ENCODE results near the gene ARHGEF39.
A peak's percentile ranks its signal among the peaks of the same experiment; 100 is the strongest.

The ARHGEF39 gene

GRCh38 chr9:35673132-35674024 is 8.4 kb upstream of the ARHGEF39 start, which contains the start of gene CA9:
CA9 (plus strand) TSS chr9:35673928; CDS start chr9:35673960, 32 bp downstream.
- peak; percentile 55 for DNase-seq

DNA sequence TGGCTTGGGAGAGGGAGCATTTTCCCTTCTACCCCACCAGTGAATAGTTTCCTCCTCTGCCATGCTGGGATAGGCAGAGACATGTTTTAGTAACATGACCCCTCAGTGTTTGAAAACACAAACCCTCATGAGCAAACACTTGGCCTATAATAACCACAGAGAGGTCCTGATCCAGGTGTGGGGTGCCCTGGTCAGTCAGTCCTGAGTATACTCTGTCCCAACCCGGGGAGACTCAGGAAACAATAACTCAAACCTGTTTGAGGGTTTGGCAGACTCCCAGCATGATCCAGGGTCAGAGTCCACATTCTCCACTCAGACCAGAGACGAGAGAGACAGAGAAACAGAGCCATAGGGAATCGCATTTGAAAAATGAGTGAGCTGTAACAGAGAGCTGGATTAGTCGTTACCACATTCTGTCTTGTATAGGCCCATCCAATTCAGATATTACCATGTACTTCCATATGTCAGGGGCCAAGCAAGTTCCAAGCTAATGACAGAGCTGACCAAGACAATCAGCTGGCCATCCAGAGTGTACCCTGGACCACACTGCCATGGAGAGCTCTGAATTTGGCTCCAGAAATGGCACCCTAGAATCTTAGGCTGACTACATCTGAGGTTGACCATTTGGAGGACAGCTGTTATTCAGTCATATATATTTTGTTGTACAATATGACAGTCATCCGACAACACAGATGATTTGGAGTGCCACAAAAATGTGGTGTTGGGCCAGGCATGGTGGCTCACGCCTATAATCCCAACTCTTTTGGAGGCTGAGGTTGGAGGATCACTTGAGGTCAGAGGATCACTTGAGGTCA is 4.5 kb upstream of the ARHGEF39 start:
- no peak for DNase-seq

- DNase-seq, result no peak
Observed at GRCh38 chr9:35667939-35668338, 2.9 kb upstream of the ARHGEF39 start.

- no peak for DNase-seq
Observed at GRCh38 chr9:35666549-35666948, 1.6 kb upstream of the ARHGEF39 start.

GRCh38 chr9:35666045-35666444 is 1.1 kb upstream of the ARHGEF39 start:
- no peak for DNase-seq

GRCh38 chr9:35665471-35665818 is 450 bp upstream of the ARHGEF39 start:
- no peak for DNase-seq

DNA sequence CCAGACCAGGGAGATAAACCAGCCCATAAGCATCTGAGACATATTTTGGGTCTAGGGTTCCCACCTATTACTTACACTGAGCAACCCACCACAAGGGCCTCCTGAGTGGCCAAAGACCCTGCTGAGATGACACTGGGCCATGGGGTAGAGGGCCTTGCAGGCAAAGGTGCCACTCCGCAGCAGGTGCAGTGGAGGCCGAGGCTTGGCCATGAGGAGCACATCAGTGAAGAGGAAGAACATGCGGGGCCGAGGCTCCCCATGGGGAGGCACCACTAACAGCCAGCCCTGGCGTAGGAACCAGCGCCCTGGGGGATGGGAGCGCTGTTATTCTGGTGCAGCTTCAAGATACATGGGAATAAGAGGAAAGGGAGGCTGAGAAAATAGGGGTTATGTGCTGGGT is 2.6 kb downstream of the ARHGEF39 start:
- no peak for DNase-seq

DNA sequence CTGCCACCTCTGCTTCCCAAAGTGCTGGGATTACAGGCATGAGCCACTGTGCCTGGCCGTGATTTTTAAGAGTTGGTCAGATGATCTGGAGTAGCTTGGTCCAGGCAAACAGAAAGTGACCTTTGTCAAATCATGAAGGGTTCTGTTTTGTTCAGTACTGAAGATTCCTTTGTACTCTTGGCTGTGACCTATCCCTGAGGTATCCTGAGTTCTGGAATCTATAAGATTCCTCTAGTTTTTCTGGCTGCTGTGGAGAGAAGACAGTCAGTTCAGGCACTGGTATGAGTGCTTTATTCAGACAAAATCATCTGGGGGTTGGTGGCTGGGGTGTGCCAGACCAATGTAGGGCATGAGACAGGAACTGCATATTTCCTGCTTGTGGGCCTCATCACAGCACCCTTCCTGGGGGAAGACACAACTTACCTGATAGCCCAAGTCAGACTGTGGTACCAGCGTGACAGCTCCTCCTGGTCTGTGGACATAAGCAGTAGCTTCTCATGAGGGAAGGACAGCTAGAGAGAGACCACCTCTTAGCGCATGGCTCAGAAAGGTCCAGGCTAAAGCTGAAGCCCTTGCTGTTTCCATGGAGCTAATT is 3.1 kb downstream of the ARHGEF39 start:
- DNase-seq, result no peak

- no peak for DNase-seq
Observed at GRCh38 chr9:35660966-35661415, 4.0 kb downstream of the ARHGEF39 start.

- DNase-seq, result no peak
Observed at GRCh38 chr9:35659340-35659739, 5.7 kb downstream of the ARHGEF39 start.

- DNase-seq, result no peak
Observed at GRCh38 chr9:35658968-35659220, 6.1 kb downstream of the ARHGEF39 start.

GRCh38 chr9:35658137-35658967 is 6.6 kb downstream of the ARHGEF39 start, which contains the start of gene CCDC107:
CCDC107 (plus strand) TSS chr9:35658292; CDS start chr9:35658380, 88 bp downstream.
- peak; percentile 83 for DNase-seq

- DNase-seq, result peak; percentile 98
Observed at GRCh38 chr9:35657546-35658136, 7.4 kb downstream of the ARHGEF39 start, which contains the start of gene RMRP. RMRP (minus strand) TSS chr9:35658019.

DNA sequence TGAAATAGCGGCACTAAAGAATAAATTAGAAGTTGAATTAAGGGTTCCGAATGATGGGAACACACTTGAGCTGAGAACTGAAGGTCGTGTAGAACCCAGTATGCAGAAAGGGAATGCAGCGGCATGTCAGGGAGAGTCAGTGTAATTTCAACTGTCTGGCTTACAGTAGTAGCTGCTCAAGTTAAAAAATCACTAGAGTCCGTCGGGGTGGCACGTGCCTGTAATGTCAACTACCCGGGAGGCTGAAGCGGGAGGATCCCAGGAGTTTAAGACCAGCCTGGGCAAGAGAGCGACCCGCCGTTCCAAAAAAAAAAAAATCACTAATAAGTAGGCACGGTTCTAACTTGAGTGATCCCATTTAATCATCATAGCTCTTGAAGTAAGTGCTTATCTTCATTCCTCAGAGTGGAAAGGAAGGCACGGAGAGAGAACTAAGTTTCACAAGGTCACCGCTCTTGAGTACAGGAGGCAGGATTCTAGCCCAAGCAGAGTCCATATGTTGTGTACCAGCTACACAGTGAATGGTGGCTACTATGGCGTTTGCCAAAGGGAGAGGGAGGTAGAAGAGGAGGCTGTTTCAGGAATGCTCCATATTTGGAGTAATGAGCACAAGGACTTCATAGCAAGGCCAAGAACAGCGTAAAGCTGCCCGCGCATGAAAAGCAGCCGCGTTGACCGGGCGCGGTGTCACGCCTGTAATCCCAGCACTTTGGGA is 8.0 kb downstream of the ARHGEF39 start:
- DNase-seq, result no peak

- no peak for DNase-seq
Observed at GRCh38 chr9:35656348-35656747, 8.6 kb downstream of the ARHGEF39 start.

GRCh38 chr9:35653611-35654010 is 11.4 kb downstream of the ARHGEF39 start:
- DNase-seq, result no peak

GRCh38 chr9:35652829-35653209 is 12.2 kb downstream of the ARHGEF39 start:
- no peak for DNase-seq

GRCh38 chr9:35651956-35652828 is 12.8 kb downstream of the ARHGEF39 start:
- no peak for DNase-seq

DNA sequence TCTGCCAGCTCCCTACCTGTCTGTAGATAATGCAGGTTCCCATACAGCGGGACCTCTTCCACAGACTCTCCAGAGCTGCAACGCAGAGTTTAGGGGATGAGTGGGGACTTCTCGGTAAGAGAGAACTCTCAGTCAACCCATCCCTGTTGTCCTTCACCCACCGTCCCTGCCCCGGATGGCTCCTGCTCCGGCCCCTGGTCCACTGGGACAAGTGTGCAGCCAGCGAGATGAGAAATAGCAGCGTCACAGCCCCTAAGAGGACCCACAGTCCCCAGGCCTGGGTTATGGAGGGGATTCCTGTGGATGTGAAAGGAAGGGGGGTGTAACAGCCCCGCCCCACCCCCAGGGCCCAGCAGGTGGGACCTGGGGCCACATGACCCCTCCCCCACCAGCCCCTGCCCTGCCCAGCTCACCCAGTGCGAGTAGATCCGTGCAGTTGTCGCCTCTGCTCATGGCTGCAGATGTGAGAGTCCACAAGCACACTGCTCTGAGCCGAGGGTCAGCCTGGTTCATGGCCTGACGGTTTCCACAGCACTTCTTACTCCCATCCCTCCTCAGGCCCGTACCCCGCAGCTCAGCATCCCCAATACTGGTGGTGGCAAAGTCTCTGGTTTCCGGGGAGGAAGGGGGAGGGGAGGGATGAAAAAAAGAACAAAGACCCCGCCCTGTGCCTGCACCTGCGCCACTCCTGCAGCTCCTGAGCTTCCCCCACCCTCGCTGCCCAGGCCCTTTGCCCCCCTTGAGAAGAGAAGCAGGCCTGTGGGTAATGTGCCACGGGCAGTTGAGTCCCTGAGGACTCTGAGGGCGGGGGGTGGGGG is 14.4 kb downstream of the ARHGEF39 start, which contains the start of gene SIT1:
SIT1 (minus strand) TSS at position 591 of the 818 bp plus-strand sequence; CDS start at position 513, 78 bp downstream.
- DNase-seq, result no peak
